Endothelial cell of hepatic sinusoid (primary cell): ENCODE measurements around the gene KLHL26.

ENCODE experiments used
- in situ Hi-C: cut with HindIII; loops from 2 replicates; pipeline ENCODE4 v1.10.0; 2017; ENCODE audit warnings: low sequenced_read_pairs

KLHL26 gene

DNA sequence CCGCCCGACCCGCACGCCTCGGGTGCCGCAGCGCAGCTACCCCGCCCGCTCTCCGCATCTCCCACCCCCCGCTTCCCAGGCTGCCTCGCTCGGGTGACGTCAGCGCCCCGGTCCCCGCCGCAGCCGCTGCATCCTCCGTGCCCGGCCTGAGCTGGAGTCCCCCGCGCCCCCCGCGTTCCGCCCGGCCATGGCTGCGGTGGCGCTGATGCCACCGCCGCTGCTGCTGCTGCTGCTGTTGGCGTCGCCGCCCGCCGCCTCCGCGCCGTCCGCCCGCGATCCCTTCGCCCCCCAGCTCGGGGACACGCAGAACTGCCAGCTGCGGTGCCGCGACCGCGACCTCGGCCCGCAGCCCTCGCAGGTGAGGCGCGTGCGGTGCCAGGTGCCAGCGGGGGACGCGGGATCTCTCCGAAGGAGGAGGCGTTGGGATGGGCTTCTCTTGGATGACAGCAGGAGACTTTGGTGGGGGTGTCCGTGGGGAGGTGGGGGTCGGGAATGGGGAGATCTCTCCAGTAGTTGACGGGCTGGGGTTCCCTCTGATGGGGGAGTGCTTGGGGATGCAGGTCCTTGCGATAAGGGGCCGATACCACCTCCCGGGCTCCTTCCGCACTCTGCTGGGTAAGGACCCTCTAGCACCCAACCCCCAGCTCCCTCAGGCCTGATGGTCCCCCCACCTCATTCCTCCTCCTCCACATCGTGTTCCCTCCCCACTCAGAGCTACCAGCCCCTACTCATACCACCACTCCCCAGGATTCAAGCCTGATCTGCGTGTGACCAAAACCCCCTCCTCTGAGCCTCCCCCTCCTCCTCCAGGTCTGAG lies 23.8 kb upstream of the KLHL26 start, which contains the start of gene TMEM59L:
TMEM59L (plus strand) TSS at position 99 of the 817 bp plus-strand sequence; CDS start at position 188, 89 bp downstream.
- in situ Hi-C loops: no loop called here

DNA sequence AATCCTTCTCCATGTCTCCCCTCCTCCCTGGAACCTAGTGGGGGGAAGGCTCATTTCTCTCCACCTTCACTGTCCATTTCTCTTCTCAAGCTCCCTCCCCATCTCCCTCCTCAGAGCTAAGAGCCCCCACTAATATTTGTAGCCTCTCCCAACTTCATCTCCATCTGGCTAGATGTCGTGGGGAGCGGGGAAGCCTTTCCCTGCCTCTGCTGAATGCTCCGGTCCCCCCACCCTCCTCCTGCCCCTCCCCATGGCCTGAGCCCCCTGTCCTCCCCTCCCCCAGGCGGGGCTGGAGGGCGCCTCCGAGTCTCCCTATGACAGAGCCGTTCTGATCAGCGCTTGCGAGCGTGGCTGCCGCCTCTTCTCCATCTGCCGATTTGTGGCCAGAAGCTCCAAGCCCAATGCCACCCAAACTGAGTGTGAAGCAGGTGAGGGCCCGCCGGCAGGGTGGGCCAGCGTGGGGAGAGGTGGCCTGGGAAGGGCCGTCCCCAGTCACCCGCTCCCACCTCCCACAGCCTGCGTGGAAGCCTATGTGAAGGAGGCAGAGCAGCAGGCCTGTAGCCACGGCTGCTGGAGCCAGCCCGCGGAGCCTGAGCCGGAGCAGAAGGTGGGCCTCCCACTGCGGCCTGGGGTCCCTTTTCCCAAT lies 23.1 kb upstream of the KLHL26 start:
- in situ Hi-C loops: no loop called here

DNA sequence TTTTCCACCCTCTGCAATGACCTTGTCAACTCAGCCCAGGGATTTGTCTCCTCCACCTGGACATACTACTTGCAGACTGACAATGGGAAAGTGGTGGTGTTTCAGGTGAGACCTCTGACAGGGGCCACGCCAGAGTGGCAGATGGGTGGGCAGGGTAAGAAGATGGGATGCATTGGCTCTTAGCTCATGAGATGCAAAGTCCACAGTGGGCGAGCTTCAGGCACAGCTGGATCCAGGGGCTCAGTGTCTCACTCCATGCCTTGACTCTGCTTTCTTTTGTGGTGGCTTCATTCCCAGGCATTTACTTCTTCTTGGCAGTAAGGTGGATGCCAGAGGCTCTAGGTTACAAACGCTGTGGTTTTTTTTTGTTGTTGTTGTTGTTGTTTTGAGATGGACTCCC lies 20.8 kb upstream of the KLHL26 start:
- in situ Hi-C loops: no loop called here

DNA sequence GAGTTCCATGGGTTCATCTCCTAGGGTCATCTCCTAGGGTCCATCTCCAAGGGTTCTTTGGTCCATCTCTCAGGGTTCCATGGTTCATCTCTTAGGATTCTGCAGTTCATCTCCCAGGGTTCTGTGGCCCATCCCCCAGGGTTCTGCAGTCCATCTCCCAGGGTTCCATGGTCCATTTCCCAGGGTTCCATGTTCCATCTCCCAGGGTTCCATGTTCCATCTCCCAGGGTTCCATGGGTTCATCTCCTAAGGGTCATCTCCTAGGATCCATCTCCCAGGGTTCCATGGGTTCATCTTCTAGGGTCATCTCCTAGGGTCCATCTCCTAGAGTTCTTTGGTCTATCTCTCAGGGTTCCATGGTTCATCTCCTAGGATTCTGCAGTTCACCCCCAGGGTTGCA lies 19.3 kb upstream of the KLHL26 start:
- in situ Hi-C loops: no loop called here

DNA sequence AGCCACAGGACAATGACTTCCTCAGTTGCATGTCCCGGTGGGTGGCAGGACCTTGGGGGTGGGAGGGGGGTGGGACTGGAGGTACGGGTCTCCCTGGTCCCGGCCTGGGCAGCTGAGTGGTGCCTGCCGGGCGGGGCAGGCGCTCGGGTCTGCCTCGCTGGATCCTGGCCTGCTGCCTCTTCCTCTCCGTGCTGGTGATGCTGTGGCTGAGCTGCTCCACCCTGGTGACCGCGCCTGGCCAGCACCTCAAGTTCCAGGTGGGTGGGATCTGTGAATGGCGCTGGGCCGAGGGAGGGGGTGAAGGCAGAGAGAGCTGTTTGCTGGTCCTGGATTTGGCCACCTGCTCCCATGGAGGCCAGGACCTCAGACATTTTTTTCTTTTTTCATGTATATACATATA lies 18.6 kb upstream of the KLHL26 start:
- in situ Hi-C loops: no loop called here

DNA sequence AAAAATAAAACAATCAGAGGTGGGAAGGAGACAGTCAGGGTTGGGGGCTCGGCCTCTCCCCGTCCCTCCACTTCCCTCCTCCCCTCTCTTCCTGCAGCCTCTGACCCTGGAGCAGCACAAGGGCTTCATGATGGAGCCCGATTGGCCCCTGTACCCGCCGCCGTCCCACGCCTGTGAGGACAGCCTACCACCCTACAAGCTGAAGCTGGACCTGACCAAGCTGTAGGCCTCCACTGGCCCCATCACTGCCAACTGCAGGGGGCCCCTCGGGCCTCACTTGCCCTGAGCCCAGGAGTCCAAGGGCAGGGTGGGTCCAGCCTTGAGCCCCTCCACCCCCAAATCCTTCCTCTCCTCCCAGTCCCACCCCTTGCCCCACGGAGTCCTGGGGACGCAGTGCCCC lies 16.5 kb upstream of the KLHL26 start:
- in situ Hi-C loops: no loop called here

DNA sequence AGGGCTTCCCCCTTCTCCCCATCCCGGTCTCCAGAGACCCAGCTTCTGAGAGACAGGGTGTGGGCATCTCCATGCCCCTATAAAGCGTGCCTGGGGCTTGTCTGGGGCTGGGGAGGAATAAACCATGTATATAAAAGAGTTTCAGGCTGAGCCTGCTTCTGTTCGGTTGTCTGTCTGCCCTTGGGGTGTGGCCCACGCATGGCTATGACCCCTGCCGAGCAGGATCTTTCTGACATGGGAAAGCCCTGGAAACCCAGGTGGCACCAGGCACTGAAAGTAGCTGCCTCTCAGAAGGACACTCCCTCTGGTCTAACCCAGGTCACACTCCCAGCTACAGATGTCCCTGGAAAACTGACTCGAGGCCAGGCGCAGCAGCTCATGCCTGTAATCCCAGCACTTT lies 15.9 kb upstream of the KLHL26 start:
- in situ Hi-C loops: no loop called here

DNA sequence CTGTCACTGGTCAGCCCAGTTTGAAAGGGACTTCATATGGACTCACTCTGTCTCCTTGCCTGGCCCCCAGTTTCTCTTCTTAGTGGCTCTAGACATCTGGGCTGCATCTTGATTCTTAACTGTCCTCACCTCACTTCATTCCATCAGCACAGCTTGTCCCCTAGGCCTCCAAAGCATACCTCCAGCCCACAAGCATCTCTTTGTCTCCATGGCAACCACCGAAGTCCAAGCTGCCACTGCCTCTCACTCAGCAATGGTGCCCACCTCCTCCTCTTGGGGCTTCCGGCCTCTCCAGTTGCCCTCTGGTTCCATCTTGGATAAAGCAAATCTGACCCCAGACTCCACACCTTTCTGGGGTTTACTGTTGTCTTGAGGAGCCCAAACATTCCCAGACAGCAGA lies 9.9 kb upstream of the KLHL26 start:
- in situ Hi-C loops: no loop called here

DNA sequence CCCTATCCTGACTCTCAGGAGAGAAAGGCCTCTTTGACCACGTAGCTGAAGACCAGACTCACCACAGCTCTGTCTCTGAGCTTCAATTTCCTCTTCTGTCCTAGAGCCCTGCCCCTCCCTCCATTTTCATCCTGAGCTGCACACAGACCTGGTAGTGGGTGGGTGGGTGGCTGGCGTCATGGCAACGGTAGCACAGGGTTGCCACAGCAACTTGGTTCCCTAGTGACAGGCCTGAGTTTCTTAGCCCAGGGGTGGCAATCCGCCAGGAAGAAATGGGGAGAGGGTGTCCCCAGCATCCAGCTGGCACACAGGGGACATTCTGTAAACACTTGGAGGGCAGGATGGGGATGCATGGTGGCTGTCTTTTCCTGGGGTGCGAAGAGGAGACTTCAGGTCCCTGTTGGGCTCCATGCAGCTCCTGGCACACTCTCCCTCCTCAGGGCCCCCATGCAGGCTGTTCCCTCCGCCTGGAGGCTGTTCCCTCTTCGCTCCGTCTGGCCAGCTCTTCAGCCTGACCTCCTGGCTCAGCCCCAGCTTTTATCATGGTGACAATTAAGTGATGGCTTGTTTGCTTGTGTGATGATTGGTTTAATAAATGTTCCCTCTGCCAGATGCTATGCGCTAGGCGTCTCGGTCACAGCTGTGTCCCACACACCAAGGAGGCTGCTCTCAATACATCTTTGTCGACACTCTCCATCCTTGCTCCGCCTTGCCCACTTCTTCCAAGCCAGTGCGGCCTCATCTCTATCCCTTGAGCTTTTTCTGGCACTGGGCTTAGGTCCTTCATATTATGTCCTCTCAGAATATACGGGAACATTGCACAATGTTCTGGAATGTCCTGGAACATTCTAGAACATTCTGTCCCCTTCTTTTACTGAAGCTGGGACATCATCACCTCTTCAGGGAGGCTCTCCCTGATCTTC lies 7.4 kb upstream of the KLHL26 start:
- in situ Hi-C loops: no loop called here

DNA sequence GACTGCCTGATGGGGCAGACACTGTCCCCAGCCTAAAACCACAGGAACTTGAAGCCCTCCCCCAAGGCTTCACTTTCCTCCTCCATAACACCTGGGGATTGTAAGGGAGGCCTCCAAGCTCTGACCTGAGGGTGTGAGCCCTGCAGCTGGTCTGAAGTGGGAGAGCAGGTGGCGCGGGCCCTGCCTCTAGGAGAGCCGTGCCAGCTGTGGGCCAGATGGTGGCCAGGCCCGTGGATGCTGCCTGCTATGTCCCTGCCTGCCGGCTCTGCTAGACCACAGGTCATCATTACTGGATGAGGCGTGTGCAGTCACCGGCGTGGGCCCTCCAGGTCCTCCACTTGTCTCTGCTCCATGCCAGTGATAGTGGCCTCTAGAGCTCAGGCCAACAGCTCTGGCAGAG lies 3.5 kb upstream of the KLHL26 start:
- in situ Hi-C loops: no loop called here

DNA sequence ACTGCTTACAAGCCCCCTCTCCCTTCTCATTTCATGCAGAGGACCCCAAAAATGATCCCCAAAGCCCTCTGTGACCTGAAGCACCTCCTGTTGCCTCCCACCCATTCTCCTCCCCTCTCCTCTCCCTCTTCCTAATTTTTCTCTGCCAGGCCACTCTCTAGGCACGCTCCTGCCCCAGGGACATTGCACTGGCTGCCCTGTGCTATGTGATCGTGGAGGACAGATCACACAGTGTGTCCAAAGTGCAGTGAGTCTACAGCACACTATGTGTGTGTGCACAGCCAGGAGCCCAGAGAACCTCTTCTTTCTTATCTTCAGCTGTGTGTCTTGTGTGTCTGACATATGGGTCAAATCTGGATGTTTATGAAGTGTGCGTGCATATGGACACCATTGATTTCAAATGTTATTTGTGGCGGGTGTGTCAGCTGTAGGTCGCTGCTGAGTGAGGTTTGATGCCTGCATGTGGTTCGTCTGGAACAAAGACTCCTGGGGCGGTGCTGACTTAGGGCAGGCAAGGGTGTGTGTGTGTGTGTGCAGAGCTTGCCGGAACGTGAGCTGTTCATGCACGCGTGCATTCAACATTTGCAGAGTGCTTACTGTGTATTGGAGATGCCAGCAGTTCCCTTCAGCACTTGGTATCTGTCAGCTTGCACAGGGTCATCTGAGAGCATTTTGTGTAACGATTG lies 2.1 kb upstream of the KLHL26 start:
- in situ Hi-C loops: no loop called here

DNA sequence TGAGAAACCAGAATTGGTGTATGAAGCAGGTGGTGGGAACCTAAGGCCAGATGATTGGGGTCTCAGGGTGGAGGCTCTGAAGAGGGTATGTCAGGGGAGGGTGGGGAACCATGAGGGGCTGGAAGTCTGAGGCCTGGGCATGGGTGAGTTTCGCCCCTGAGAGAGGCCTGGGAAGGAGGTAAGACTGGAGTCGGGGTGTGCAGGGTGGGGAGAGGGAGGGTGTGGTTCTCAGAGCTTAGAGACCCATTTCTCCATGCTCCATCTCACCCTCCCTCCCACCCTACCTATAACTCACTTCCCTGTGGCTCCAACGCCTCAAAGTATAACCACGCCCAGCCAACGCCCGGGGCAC lies 1.0 kb upstream of the KLHL26 start:
- in situ Hi-C loops: no loop called here

DNA sequence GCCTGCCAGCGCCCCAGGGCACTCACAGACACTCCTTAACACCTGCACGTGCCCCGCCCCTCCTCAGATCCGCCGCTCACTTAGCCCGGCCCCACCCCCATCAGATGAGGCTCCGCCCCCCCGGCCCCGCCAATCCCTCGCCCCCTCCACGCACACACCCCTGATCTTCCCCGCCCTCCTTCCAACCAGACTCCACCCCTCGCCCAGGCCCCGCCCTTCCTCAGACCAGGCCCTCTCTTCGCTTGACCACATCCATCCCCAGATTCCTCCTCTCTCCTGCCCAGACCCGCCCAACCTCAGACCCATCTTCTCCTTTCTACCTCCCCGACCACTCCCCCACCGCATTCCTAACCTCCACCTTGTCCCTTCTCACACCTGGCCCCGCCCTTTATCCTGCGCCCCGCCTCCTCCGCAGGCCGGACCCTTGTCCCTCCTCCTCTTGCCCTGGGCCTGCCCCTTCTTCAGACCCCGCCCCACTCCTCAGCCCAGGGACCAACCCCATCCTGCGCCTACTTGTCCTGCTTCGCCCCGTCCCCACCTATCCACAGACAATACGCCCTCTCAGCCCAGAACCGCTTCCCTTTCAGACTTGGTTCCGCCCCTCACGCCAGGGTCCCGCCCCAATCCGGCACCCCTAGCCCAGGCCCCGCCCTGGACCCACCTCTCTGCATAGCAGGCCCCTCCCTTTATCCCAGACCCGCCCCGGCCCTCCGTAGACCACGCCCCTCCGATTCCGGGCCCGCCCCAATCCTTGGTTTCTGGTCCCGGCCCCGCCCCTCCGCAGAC lies 452 bp upstream of the KLHL26 start:
- in situ Hi-C loops: no loop called here

DNA sequence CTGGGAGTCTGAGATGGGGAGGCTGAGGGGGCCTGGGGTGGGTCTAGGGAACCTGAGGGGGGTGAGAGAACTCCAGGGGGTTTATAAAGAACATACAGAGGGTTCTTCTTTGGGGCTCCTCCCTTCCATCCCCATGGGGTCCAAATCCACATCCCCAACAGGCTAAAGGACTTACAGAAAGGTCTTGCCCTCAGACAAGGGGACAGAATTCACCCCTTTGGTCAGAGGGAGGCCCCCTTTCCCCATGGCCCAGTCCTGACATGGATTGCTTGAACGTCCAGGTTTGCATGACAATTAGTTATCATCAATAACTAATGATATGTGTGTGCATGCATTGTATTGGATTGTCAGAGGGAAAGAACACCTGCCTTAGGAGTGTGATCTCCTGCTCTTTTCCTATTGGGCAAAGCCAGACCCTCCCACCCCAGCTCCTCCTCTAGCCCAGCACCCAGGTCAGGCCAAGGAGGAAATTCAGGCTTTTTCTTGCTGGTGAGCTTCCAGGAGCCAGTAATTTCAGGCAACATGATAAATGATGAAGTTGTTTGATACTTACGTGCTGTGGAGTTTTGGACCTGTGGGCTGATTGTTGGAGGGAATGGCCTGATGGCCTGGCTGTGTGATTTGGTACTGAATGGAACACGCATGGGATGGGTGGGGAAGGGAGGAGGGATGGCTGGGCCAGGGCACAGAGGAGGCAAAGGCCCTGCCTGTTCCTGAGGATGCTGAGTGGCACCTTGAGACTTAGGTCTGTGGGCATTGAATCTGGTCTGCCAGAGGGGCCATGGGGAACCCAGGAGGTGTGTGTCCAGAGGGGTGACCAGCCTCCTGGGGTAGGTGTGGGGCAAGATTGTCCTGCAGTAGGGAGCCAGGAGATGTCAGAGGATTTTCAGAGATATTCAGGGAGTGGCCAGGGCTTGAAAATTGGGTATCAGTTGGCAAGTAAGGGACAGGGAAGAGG lies 1.1 kb downstream of the KLHL26 start:
- in situ Hi-C loops: no loop called here

DNA sequence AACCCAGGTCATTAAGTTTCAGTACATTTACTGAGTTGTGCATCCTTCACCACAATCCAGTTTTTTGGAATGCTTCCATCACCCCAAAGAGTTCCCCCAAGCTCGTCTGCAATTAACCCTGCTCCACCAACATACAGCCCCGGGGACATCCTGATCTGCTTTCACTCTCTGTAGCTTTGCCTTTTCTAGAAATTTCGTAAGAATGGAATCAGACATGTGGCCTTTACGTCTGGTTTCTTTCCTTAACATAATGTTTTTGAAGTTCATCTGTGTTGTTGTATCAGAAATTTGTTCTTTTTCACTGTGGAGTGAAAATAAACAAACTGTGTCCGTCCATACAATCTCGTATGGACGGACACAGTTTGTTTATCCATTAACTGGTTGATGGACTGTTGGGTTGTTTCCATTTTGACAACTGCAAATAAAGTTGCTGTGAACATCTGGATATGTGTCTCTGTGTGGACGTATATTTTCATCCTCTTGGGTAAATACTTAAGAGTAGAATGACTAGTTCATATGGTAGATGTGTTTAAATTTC lies 2.9 kb downstream of the KLHL26 start:
- in situ Hi-C loops: loop anchor here (10.0 kb wide), 1 partner anchor 125 kb away; no protein-coding TSS in a partner anchor

DNA sequence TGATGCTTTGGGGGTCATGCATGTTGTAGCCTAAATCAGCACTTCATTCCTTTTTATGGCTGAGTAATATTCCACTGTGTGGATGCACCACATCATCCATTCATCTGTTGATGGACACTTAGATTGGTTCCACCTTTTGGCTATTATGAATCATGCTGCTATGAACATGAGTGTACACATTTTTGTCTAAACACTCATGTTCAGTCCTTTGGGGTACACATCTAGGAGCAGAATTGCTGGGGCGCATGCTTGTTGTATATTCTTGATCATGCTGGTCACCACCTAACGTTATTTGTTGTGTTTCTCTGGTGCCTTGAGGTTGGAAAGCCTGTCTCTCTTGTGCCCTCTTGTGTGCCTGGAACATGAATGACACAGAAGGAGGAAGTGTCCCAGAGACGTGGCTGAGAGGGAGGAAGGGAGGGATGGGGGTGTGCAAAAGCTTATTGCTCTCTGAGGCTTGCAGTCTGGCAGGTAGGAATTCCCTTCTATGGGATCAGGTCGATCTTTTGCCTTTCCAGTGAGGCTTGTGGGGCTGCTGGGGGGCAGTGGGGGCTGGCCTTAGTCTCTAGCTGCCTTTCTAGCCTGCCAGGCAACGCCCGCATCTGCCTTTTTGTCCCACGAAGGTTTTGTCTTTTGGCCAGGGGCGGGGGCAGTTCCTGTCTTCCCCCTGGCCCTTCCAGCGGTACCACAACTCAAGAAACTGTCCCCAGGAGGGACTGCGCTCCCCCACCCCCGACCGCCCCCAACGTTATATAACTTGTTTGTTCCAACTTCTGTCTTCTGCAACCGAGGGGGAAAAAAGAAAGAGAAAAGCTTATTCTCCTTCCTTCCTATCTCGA lies 7.6 kb downstream of the KLHL26 start:
- in situ Hi-C loops: loop anchor here (5.0 to 10.0 kb wide), 2 partner anchors 113 to 130 kb away; no protein-coding TSS in a partner anchor

DNA sequence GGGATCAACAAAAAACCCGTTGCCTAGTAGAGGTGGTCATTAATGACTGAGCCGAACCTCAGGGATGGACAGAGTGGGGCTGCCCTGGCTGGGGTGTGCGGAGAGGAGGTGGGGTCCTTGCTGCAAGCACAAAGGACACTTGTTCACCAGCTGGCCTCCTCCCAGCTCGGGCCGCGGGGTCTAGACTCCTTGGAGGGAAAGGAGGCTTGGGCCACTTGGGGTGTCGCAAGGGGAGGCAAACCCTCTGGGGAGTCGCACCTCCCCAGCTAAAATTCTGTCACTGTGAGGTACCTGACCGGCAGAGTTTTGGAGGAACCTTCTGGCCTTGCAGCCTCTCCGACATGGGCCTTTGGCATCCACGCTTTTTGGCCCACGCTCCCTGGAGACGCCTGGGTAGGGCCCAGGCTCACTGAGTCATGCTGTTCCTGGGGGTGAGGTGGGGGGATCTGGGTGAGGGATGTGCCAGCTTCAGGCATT lies 8.2 kb downstream of the KLHL26 start:
- in situ Hi-C loops: loop anchor here (5.0 to 10.0 kb wide), 2 partner anchors 112 to 130 kb away; no protein-coding TSS in a partner anchor
